OCI-LY1 (cell line): Measurements from ENCODE around the gene CCDC87.

ENCODE experiments used
- H2AFZ ChIP-seq: fragments of 200-600 bp; sonication (generic), shearing (Covaris generic); 2 replicates; pipeline ENCODE4 v1.6.0; 2014; ENCODE audit warnings: antibody characterized with exemption, mild to moderate bottlenecking, low read length
- H3F3A ChIP-seq: fragments of 200-600 bp; sonication (generic), shearing (Covaris generic); 2 replicates; pipeline ENCODE4 v1.6.0; 2014; ENCODE audit warnings: mild to moderate bottlenecking, antibody characterized with exemption, low read length, moderate library complexity; ENCODE audit not compliant: insufficient read depth
- H3K27ac ChIP-seq: fragments of 200-600 bp; sonication (generic); 2 replicates; pipeline ENCODE4 v1.5.1; 2014; ENCODE audit warnings: low read length, mixed run types, mild to moderate bottlenecking, low read depth; ENCODE audit not compliant: poor library complexity, severe bottlenecking
- H3K27me3 ChIP-seq: fragments of 200-600 bp; sonication (generic); 2 replicates; pipeline ENCODE4 v1.6.0; 2014; ENCODE audit warnings: antibody characterized with exemption, mild to moderate bottlenecking, low read length, moderate library complexity; ENCODE audit not compliant: insufficient read depth
- H3K36me3 ChIP-seq: fragments of 200-600 bp; sonication (generic); 2 replicates; pipeline ENCODE4 v1.6.1; 2014; ENCODE audit warnings: mild to moderate bottlenecking, antibody characterized with exemption, low read length, moderate library complexity, mixed read lengths; ENCODE audit not compliant: insufficient read depth
- H3K4me1 ChIP-seq: fragments of 200-600 bp; sonication (generic); 2 replicates; pipeline ENCODE4 v1.5.1; 2014; ENCODE audit warnings: mild to moderate bottlenecking, low read length, moderate library complexity; ENCODE audit not compliant: insufficient read depth, severe bottlenecking
- H3K4me2 ChIP-seq: fragments of 200-600 bp; sonication (generic), shearing (Covaris generic); 2 replicates; pipeline ENCODE4 v1.6.1; 2014; ENCODE audit warnings: low read length
- H3K4me3 ChIP-seq: fragments of 200-600 bp; sonication (generic); 2 replicates; pipeline ENCODE4 v1.5.1; 2014; ENCODE audit warnings: low read length, low read depth, mild to moderate bottlenecking, mixed read lengths; ENCODE audit not compliant: poor library complexity, severe bottlenecking
- H3K79me2 ChIP-seq: fragments of 200-600 bp; shearing (Covaris generic); 2 replicates; pipeline ENCODE4 v1.6.1; 2016; ENCODE audit warnings: mixed run types, low read length, mixed read lengths; ENCODE audit not compliant: insufficient read depth
- H3K9ac ChIP-seq: fragments of 200-600 bp; sonication (generic), shearing (Covaris generic); 2 replicates; pipeline ENCODE4 v1.6.1; 2014; ENCODE audit warnings: mild to moderate bottlenecking, low read length, mixed read lengths
- H3K9me2 ChIP-seq: fragments of 200-600 bp; sonication (generic), shearing (Covaris generic); 2 replicates; pipeline ENCODE4 v1.6.1; 2014; ENCODE audit warnings: low read depth, mild to moderate bottlenecking, low read length, mixed read lengths
- H3K9me3 ChIP-seq: fragments of 200-600 bp; shearing (Covaris generic); 2 replicates; pipeline ENCODE4 v1.6.1; 2014; ENCODE audit warnings: low read length, mixed read lengths
- H4K20me1 ChIP-seq: fragments of 200-600 bp; sonication (generic), shearing (Covaris generic); 2 replicates; pipeline ENCODE4 v1.6.0; 2016; ENCODE audit warnings: mild to moderate bottlenecking, low read length; ENCODE audit not compliant: insufficient read depth
- CTCF ChIP-seq: fragments of 200-600 bp; sonication (generic), shearing (Covaris generic); IDR thresholded peaks from 2 replicates; pipeline ENCODE4 v1.5.1; 2017; ENCODE audit warnings: mild to moderate bottlenecking, antibody characterized with exemption, low read length, moderate library complexity, mixed read lengths
- EZH2 ChIP-seq: fragments of 200-600 bp; sonication (generic), shearing (Covaris generic); IDR thresholded peaks from 2 replicates; pipeline ENCODE4 v1.8.0; 2017; ENCODE audit warnings: borderline replicate concordance, mixed run types, mild to moderate bottlenecking, antibody characterized with exemption, low read length, moderate library complexity, mixed read lengths

Gene CCDC87

GRCh38 chr11:66557733-66558326, 35.0 kb downstream of the CCDC87 start:
- no peak overlapping the region for H3K4me3 ChIP-seq
- no peak for TF ChIP-seq CTCF
- no peak for TF ChIP-seq EZH2
- H3K4me2 ChIP-seq = no peak overlapping the region
- H3K27me3 ChIP-seq = no peaks in the 10 kb centered on the region; the same call in 1 of the 2 replicates
- H3K4me1 ChIP-seq = no peaks in the 10 kb centered on the region
- H3F3A ChIP-seq = no peaks in the 10 kb centered on the region
- H3K79me2 ChIP-seq = no peaks in the 10 kb centered on the region
- H3K9me3 ChIP-seq = no peaks in the 10 kb centered on the region
- H3K36me3 ChIP-seq = no peaks in the 10 kb centered on the region
- H4K20me1 ChIP-seq = no peaks in the 10 kb centered on the region
- H3K9ac ChIP-seq = no peak overlapping the region
- no peak overlapping the region for H2AFZ ChIP-seq
- H3K27ac ChIP-seq = no peak overlapping the region
- no peaks in the 10 kb centered on the region for H3K9me2 ChIP-seq

GRCh38 chr11:66556086-66556485, 36.8 kb downstream of the CCDC87 start:
- Histone ChIP-seq H3K36me3 (no peaks in the 10 kb centered on the region), H3F3A (no peaks in the 10 kb centered on the region), H3K27ac (no peak overlapping the region), H3K27me3 (no peaks in the 10 kb centered on the region; the same call in 1 of the 2 replicates), H3K79me2 (no peaks in the 10 kb centered on the region), H3K4me2 (no peak overlapping the region), H3K4me3 (no peak overlapping the region), H3K4me1 (no peaks in the 10 kb centered on the region), H3K9me2 (no peaks in the 10 kb centered on the region), H4K20me1 (no peaks in the 10 kb centered on the region), H3K9me3 (no peaks in the 10 kb centered on the region), H2AFZ (no peak overlapping the region), H3K9ac (no peak overlapping the region)
- no peak for TF ChIP-seq CTCF
- TF ChIP-seq EZH2 = no peak

GRCh38 chr11:66555416-66555815, 37.4 kb downstream of the CCDC87 start:
- no peaks in the 10 kb centered on the region for H3K79me2 ChIP-seq
- no peaks in the 10 kb centered on the region for H3F3A ChIP-seq
- H3K9me3 ChIP-seq = no peaks in the 10 kb centered on the region
- H3K27ac ChIP-seq = no peak overlapping the region
- H3K9me2 ChIP-seq = no peaks in the 10 kb centered on the region
- TF ChIP-seq CTCF (no peak), EZH2 (no peak)
- no peaks in the 10 kb centered on the region; the same call in 1 of the 2 replicates for H3K27me3 ChIP-seq
- no peaks in the 10 kb centered on the region for H4K20me1 ChIP-seq
- no peaks in the 10 kb centered on the region for H3K36me3 ChIP-seq
- no peak overlapping the region for H3K4me3 ChIP-seq
- H3K4me1 ChIP-seq = no peaks in the 10 kb centered on the region
- H2AFZ ChIP-seq = no peak overlapping the region
- no peak overlapping the region for H3K4me2 ChIP-seq
- H3K9ac ChIP-seq = no peak overlapping the region
